Stimulated activated CD8-positive, alpha-beta memory T cell treated with anti-CD3 and anti-CD28 coated beads, Interleukin-7, amount 100 ng/mL, for 1 hour (primary cell): ENCODE measurements around the gene ABHD4.
"Not testable (repeated sequence)": the region's sequence is repeated elsewhere in the genome, so short reads cannot be mapped to it uniquely, and the experiment has no call there.

ENCODE experiments used
- DNase-seq, 2 donors: peaks; one replicate each; pipeline ENCODE4 v3.0.0-alpha.2; 2020; ENCODE audit warnings: low read depth in 2 of 2

Gene ABHD4

DNA sequence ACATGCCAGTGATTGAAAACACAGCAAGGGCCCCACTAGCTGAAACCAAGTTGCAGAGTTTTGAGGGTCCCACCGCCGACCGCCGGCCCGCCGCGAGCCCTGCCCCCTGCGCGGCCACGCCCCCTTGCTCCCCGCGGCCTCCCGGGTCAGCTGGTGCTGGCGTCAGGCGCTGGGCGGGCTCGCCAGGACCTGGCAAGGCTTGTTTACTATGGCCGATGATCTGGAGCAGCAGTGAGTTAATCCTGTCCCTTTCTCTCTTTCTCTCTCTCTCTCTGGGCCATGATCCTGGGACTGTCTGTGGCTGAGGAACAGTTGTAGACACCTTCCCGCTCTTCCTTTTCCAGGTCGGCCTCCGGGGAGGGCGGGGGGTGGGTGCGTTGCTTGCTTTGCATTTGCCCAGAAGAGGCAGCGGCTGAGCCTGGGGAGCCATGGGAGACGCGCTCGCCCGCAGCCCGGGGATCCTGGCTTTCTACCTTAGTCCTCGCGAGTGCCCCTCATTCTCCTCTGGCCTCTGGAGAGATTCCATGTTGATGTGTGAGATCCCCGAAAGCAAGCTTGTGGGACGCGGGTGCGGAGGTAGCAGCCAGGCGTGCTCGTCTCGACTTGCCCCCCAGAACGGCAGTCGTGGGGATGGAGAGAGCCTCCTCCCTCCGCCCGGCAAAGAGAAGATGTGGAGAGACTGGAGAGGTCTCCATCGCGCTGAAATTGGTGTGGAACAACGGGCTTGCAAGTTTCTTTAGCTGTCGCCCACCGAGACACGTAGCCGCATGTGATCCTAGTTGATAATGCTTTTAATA, at the start of gene ABHD4:
Gene ABHD4, plus strand, starts transcription at position 202 of the 797 bp plus-strand sequence. Its CDS starts 7 bp downstream, at position 209.
- DNase-seq = peak; percentile 24 to 43

- no peak for DNase-seq
Measured at GRCh38 chr14:22549324-22549962, 48.7 kb upstream of the ABHD4 start.

GRCh38 chr14:22549981-22550673, 48.0 kb upstream of the ABHD4 start:
- no peak for DNase-seq

GRCh38 chr14:22551605-22551997, 46.5 kb upstream of the ABHD4 start:
- DNase-seq = no peak

DNA sequence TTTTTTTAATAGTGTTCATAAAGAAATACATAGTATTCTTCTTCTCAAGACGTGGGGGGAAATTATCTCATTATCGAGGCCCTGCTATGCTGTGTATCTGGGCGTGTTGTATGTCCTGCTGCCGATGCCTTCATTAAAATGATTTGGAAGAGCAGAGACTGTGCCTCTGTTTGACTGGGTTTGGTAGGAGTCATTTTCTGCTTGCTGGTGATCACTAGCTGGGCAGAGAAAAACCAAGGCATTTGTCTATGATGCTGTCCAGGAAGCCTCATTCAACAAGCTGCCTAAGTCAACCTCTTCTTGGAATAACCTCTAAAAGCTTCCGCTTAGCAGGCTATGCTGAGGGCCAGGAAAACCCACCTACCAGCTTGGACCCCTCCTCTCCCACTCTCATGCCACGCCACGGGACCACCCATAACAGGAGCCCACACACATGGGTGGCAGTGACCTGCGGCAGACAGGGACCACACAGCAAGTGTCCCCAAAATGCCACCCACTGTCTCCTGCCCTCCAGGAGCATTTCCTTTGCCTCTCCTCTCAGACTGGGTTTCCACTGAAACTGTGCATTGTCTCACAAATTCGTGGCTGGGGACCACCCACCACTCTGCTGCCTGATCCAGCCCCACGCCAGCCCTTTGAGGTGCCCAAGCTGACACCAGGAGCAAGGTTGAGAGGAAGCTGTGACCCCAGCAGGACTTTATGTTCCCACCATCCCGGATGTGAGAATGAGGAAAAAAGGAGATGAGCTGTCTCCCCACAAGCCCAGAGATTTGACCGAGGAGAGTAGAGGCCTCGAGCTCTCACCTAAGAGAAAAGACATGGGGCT, 45.9 kb upstream of the ABHD4 start:
- DNase-seq = no peak

GRCh38 chr14:22552827-22553076, 45.3 kb upstream of the ABHD4 start:
- no peak for DNase-seq

GRCh38 chr14:22553445-22553844, 44.7 kb upstream of the ABHD4 start:
- DNase-seq = no peak

DNA sequence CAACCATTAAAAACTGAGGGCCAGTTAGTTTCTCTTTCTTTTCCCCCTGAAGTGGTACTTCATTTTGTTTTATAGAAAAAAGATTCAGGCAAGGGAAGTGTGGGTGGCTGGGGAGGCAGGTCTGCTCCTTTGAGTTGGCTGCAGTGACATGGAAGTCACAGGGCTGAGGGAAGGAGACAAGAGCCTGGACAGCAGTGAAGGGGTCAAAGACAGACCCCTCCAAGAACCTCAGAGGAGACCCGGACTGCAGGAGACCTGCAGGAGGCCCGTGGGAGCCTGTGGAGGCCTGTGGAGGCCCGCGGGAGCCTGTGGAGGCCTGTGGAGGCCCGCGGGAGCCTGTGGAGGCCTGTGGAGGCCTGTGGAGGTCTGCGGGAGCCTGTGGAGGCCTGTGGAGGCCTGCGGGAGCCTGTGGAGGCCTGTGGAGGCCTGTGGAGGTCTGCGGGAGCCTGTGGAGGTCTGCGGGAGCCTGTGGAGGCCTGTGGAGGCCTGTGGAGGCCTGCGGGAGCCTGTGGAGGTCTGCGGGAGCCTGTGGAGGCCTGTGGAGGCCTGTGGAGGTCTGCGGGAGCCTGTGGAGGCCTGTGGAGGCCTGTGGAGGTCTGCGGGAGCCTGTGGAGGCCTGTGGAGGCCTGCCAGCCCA, 44.1 kb upstream of the ABHD4 start:
- not testable (repeated sequence) for DNase-seq

DNA sequence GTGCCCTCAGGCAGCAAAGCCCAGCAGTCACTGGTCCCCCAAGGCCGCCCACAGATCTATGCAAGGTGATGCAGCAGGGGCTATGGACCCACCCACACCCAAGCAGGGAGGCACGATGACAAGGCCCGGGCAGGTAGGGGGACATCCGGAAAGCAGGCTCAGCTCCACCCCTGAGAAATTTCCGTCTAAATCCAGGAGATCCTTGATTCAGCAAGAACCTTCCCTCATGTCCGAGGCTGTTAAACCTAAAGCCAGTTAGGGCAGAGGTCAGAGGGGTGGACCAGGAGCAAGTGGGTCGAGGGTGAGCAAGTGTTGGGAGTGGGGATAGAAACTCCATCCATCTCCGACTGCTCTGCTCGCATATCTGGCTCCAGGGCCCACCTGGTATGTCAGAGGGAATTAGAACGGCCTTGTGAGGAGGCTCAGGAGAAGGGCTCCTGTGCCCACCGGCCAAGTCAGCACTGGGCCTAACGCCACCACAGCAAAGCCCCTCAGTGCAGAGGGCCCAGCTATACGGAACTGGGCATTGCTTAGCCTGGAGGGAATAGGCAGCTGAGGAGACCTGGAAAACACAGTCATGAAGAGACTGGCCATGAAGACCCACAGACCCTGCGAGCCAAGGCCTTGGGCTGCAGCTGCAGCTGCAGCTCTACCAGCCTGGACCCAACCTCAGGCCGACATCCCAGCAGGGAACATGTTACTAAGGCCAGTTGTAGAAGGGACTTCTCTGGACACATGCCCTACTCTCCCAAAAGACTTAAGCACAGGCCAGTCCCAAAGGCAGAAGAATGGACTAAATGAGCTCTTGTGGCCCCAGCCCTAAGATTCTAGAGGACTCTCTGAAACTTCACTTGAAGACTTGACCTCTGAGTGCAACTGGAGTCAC, 43.4 kb upstream of the ABHD4 start:
- DNase-seq = no peak

DNA sequence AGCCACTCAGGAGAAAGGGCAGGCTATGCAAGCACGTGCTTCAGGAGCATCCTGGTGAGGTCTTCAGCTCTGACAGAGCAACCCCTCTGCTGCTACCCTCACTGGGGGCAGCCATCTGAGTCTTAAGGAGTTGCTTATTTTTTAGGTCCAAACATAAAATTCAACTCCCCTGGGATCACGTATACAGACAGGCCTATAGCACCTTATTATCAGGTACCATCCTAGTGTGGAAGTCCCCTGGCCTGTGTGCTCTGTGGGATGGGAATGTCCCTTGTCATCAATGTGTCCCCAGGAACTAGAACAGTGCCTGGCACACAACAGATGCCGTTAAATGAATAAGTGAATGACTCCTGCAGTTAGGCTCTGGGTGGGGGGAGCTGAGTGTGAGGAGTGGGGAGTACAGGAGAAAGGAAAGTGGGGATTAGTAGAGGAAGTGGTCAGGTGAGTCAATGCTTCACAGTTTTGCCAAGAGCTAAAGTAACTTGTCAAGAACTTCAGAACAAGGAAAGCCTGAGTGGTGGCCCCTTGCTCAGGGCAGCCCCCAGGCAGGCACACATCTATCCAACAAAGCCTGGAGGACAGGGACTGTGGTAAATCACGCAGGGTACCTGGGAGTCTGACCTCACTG, 42.6 kb upstream of the ABHD4 start:
- DNase-seq = no peak

- peak; percentile 90 to 93 for DNase-seq
Measured at GRCh38 chr14:22556021-22556989, 41.8 kb upstream of the ABHD4 start.

DNA sequence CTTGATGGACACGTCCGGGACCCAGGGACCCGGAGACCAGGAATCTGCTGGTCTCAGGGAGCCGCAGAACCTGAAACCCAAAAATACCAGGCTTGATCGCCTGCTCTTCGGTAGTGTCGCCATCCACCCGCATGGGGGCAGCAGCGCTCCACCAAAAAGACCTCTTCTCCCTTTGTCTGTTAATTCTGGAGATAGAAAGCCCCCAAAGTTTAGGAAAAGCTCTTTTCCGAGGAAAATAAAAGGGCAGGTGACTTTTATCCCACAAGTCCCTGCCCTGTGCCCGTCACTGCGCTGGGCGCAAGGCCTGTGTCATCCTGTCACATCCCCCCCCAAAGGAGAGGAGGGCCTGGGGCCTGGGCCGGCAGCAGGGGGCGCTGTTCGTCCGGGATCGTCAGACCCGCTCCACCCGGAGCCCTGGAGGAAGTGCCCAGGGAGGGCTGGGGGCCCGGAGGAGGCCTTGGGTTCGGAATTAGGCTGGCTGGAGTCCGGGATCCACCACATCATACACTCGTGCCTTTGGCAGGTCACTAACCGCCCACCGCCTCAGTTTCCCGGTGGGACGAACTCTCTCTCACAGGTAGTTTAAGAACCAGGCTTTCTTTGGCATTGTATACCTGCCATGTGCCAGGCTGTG, 41.0 kb upstream of the ABHD4 start:
- peak; percentile 80 to 92 for DNase-seq

GRCh38 chr14:22557846-22558220, 40.3 kb upstream of the ABHD4 start:
- no peak for DNase-seq

- no peak for DNase-seq
Measured at GRCh38 chr14:22558221-22558913, 39.7 kb upstream of the ABHD4 start.

DNA sequence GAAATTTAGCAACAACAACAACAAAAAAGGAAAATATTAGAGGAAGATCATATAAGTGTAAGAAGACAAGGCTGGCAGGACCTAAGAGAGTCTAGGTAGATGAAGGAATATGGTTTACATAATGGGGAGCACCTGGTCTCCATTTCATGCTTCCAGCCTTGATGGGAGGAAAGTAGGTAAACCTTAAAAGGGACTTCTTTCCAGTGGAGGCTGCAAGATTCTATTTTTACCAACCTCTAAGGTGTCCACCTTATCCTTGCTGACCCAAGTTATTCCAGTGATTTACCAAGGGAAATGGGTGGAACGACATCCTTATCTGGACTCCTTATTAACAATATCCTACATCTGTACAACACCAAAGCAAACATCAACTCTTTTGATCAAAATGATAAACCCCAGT, 39.1 kb upstream of the ABHD4 start:
- no peak for DNase-seq

DNA sequence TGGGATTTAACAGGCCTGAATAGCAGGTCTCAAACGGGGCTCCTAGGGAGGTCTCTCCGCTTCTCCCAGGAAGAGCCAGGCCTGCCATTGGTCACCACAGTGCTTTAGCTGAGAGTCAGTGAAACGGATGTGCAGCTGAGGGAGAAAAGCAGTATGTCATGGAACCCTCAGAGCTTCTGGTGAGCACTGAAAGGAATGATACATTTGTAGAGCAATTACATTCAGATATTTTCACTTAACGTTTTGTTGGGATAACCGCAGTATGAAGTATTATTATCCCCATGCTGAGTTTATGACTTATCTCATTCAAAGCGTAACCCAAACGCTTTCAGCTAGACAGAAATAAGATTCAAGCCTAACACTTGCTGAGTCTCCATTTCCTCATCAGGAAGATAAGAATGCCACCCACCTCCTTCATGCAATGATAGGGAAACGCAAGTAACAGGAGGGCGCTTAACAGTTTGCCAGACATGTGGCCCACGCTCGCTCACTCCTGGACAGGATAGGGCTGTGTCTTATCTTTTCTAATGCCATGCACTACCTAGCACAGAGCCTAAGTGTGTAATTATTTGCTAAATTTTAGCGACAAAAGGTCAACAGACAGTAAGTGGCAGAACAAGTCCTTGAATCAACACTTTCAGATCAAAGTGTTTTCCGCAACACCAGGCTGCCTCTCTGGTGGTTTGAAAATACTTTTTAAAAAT, 37.3 kb upstream of the ABHD4 start:
- no peak for DNase-seq

DNA sequence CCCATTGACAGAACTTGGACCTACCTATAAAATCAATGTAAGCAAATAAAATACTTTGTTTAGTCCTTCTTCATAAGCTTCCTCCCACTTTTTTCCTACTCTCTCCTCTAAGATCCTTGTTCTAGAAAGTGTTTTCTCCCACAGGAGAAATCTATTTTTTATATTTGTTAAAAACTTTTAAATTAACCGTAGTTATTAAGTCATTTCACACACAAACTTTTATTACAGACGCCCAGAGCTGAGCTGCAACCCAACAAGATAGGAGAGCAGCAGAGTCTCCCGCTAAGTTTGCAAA, 36.8 kb upstream of the ABHD4 start:
- DNase-seq = no peak
